DOHH2 (cell line): ENCODE measurements around the gene CCDC138.

ENCODE experiments used
- H3F3A ChIP-seq: fragments of 200-600 bp; sonication (generic), shearing (Covaris generic); 2 replicates; pipeline ENCODE4 v1.6.0; 2016; ENCODE audit warnings: antibody characterized with exemption, mild to moderate bottlenecking; ENCODE audit not compliant: control insufficient read depth, insufficient read depth
- H3K27ac ChIP-seq: fragments of 200-600 bp; sonication (generic); 2 replicates; pipeline ENCODE4 v1.5.1; 2014; ENCODE audit warnings: low read depth, mild to moderate bottlenecking, low read length, moderate library complexity
- H3K27me3 ChIP-seq: fragments of 200-600 bp; sonication (generic); 2 replicates; pipeline ENCODE4 v1.6.1; 2014; ENCODE audit warnings: mild to moderate bottlenecking, low read length, mixed read lengths; ENCODE audit not compliant: control insufficient read depth
- H3K36me3 ChIP-seq: fragments of 200-600 bp; sonication (generic); 2 replicates; pipeline ENCODE4 v1.6.1; 2014; ENCODE audit warnings: mild to moderate bottlenecking, low read length, moderate library complexity, mixed read lengths; ENCODE audit not compliant: control insufficient read depth
- H3K4me1 ChIP-seq: fragments of 200-600 bp; sonication (generic); 2 replicates; pipeline ENCODE4 v1.6.1; 2014; ENCODE audit warnings: mild to moderate bottlenecking, low read length, mixed read lengths; ENCODE audit not compliant: control insufficient read depth
- H3K4me2 ChIP-seq: fragments of 200-600 bp; sonication (generic); 2 replicates; pipeline ENCODE4 v1.6.0; 2014; ENCODE audit warnings: mild to moderate bottlenecking, low read length, moderate library complexity
- H3K4me3 ChIP-seq: fragments of 200-600 bp; sonication (generic); 2 replicates; pipeline ENCODE4 v1.5.1; 2014; ENCODE audit warnings: mild to moderate bottlenecking, low read length, mixed read lengths
- H3K79me2 ChIP-seq: fragments of 200-600 bp; sonication (generic); 2 replicates; pipeline ENCODE4 v1.6.1; 2014; ENCODE audit warnings: mild to moderate bottlenecking, low read length, mixed read lengths; ENCODE audit not compliant: control insufficient read depth
- H3K9me2 ChIP-seq: fragments of 200-600 bp; sonication (generic); replicated peaks from 2 replicates; pipeline ENCODE4 v1.6.1; 2014; ENCODE audit warnings: mild to moderate bottlenecking, low read length, mixed read lengths; ENCODE audit not compliant: control insufficient read depth
- H3K9me3 ChIP-seq: fragments of 200-600 bp; sonication (generic); 2 replicates; pipeline ENCODE4 v1.6.1; 2014; ENCODE audit warnings: antibody characterized with exemption, low read length, mixed read lengths; ENCODE audit not compliant: control insufficient read depth, insufficient read depth
- H4K20me1 ChIP-seq: fragments of 200-600 bp; sonication (generic); 2 replicates; pipeline ENCODE4 v1.6.0; 2014; ENCODE audit warnings: low read depth, mild to moderate bottlenecking, antibody characterized with exemption, low read length, moderate library complexity; ENCODE audit not compliant: control insufficient read depth, insufficient read depth
- CTCF ChIP-seq: fragments of 200-600 bp; sonication (generic); IDR thresholded peaks from one replicate; pipeline ENCODE4 v1.5.1; 2014; ENCODE audit warnings: antibody characterized with exemption, mild to moderate bottlenecking, low read depth, low read length; ENCODE audit not compliant: poor library complexity, severe bottlenecking
- EZH2phosphoT487 ChIP-seq: fragments of 200-600 bp; sonication (generic); IDR thresholded peaks from 2 replicates; pipeline ENCODE4 v1.6.1; 2017; ENCODE audit warnings: borderline replicate concordance, mild to moderate bottlenecking, antibody characterized with exemption, low read length, moderate library complexity, mixed read lengths

The CCDC138 gene

GRCh38 chr2:108895188-108895587, 108.6 kb downstream of the CCDC138 start:
- no peak overlapping the region for H3K27ac ChIP-seq
- no peaks in the 10 kb centered on the region for H3K27me3 ChIP-seq

GRCh38 chr2:108896741-108897140, 110.2 kb downstream of the CCDC138 start:
- TF ChIP-seq CTCF, result no peak
- TF ChIP-seq EZH2phosphoT487, result no peak
- H3F3A ChIP-seq, result no peaks in the 10 kb centered on the region
- no peaks in the 10 kb centered on the region for H3K36me3 ChIP-seq
- no peak overlapping the region for H3K4me3 ChIP-seq
- H4K20me1 ChIP-seq, result no peaks in the 10 kb centered on the region
- H3K27ac ChIP-seq, result no peak overlapping the region
- no peaks in the 10 kb centered on the region for H3K9me2 ChIP-seq
- H3K79me2 ChIP-seq, result no peaks in the 10 kb centered on the region
- H3K4me1 ChIP-seq, result no peaks in the 10 kb centered on the region
- H3K9me3 ChIP-seq, result no peaks in the 10 kb centered on the region
- no peak overlapping the region for H3K4me2 ChIP-seq
- 0 out of 2 replicates have a peak, but pooled peaks cover 2% of the 10 kb centered on the region for H3K27me3 ChIP-seq

More at GRCh38 chr2:108895188-108895587, 108.6 kb downstream of the CCDC138 start:
- H3K9me3 ChIP-seq, result peaks cover 2% of the 10 kb centered on the region; the same call in 1 of the 2 replicates
- no peaks in the 10 kb centered on the region for H3K4me1 ChIP-seq
- no peak overlapping the region for H3K4me3 ChIP-seq
- no peaks in the 10 kb centered on the region for H4K20me1 ChIP-seq
- no peak for TF ChIP-seq EZH2phosphoT487
- no peak for TF ChIP-seq CTCF
- H3K4me2 ChIP-seq, result no peak overlapping the region
- no peaks in the 10 kb centered on the region for H3F3A ChIP-seq
- H3K36me3 ChIP-seq, result peaks cover 3% of the 10 kb centered on the region; the same call in 1 of the 2 replicates
- H3K9me2 ChIP-seq, result no peaks in the 10 kb centered on the region
- no peaks in the 10 kb centered on the region for H3K79me2 ChIP-seq

GRCh38 chr2:108898315-108899082, 111.9 kb downstream of the CCDC138 start:
- Histone ChIP-seq H3K9me3 (no peaks in the 10 kb centered on the region), H3K4me2 (no peak overlapping the region), H3F3A (no peaks in the 10 kb centered on the region), H4K20me1 (no peaks in the 10 kb centered on the region), H3K79me2 (no peaks in the 10 kb centered on the region), H3K27ac (no peak overlapping the region), H3K4me1 (no peaks in the 10 kb centered on the region), H3K36me3 (no peaks in the 10 kb centered on the region), H3K27me3 (0 out of 2 replicates have a peak, but pooled peaks cover 2% of the 10 kb centered on the region), H3K4me3 (no peak overlapping the region), H3K9me2 (no peaks in the 10 kb centered on the region)
- TF ChIP-seq EZH2phosphoT487, result no peak
- TF ChIP-seq CTCF, result no peak
